NCI-H146 treated with DMSO at 0.1 percent for 48 hours (cell line): ENCODE measurements around the gene COL4A2.

Experiments used
- DNase-seq: peaks from one replicate; lab custom pipeline; 2025; ENCODE audit not compliant: unreplicated experiment; lab: John Stamatoyannopoulos, UW

Gene COL4A2

DNA sequence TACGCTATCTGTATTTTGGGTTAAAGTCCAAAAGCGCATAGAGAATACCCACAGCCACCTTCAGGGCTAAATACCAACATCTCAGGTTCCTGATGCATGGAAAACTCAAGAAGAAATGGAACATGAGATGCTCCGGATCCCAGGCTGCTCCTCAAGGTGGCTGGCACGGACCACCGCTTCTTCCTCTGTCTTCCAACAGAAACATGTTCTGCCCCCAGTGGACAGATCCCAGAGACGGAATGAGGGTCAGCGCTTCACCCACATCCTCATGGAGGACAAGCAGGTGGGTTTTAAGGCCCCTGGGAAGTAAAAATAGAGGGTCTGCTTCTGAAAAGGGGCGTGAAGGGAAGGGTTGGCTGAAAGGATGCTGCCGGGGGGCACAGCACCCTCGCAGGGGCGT is 17.4 kb upstream of the COL4A2 start:
- DNase-seq = no peak

DNA sequence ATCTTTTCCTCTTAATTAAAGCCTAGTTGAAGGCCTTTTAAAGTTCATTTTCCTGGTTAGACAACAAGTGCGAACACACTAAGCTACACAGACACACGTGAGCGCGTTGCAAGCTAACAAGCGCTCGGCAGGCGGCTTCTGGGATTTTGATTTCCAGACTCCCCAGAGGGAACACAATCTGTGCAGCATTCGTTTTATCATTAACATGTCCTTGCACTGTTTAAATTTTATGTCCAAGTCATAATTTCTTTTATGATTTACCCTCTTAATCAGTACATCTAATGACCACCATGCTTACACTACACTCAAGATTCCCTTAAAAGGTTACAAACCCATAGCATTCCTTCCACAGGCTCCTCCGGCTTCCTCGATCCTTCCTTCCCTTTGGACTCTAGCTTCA is 16.9 kb upstream of the COL4A2 start:
- no peak for DNase-seq

DNA sequence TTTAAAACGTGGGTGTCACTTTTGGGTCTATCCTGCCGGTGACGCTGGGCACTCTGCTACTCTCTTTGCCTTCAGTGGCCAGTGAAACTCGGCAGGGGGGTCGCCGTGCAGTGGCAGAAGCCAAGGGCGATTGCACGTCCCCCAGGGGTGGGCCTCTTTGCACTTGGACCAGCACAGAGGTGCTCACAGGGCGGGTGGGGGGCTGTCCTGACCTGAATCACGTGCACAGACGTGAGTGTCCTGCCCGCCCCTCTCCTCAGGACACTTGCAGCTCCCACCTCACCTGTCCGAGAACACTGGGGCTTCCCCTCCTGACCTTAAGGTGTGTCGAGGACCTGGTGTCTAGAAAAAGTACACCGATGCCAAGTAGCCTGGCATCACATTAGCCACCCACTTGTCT is 16.3 kb upstream of the COL4A2 start:
- no peak for DNase-seq

DNA sequence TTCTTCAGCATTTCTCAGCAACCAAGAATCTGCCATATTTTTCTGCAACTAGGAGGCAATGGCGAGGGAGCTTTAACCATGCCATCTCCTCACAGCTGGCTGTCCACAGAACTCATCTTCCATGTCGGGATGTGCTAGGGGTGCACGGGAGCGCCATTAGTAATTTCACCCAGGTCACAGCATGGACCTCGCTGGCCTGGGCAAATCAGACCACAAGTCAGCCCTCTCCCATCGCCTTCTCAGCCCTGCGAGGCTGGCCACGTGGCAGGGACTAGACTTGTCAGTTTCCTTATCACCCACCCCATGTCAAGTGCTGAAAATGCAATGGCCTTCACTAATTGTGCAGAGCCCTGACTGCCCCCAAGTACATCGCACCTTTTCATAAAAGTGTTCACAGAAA is 15.8 kb upstream of the COL4A2 start:
- DNase-seq = no peak

DNA sequence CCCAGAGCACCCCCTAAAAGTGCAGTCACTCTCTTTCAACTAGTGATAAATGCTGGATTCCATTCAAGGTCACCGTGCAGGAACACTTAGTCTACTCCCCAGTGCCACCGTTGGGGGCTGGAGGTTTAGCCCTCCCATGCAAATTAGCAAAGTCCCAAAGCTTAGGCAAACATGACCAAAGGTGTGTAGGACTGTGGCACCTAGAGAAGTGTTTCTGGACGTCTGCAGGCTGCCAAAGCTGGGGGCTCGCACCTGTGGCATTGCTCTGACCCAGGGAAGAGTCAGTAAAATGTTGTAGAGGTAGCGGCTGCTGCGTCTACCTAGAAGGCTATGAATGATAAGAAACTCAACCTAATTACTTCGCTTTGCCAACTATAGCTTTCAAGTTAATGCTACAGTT is 14.0 kb upstream of the COL4A2 start:
- DNase-seq = no peak

DNA sequence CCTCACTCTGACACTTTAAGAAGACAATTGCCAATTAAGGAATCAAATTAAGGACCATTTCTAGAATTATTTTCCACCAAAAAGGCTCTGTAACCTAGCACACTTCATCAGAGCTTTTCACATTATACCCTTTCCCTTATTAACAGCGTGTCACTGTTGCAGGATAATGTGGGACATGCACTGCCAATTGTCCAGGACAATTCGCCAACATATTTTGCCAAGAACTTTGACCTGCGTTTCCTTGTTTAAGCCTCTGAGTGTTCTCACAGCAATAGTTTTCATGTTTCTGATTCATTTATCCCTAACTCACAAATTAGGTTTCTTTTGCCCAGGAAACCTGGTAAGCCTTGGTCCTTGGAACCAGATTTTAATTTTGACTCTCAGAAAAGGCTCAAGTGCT is 13.4 kb upstream of the COL4A2 start:
- DNase-seq = no peak

DNA sequence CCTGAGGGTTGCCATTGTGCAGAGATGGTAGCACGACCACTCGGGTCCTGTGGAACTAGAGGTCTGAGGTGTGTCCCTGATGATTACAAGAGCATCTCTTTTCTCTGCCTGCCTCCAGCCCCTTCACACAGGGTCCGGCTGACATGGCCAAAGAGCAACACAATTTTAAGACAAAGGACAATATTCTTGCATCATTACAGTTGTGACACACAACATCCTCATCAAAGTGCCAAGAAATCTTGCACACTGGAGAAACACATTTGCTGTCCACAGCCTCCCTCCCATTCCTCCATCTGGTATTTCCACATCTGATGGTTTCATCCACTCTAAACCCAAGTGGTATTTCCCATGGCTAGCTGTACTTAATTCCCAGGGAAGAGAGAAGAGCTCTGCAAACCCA is 12.9 kb upstream of the COL4A2 start:
- no peak for DNase-seq

DNA sequence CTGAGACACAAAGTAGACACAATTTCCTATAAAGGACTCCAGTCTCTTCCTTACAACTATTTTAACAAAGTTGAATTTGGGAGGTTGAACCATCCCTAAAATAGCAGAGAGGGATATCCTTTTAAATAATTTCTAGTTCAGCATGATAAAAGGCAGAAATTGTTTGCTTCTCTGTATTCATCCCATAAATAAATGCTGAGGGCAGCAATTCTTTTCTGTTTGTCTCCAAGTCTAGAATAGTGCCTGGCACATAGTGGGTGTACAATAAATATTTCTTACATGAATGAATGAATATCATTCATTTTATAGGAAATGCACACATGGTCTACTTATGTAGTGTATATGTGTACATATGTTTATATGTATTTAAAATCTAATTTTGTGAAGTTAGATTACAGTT is 12.5 kb upstream of the COL4A2 start:
- DNase-seq = no peak

DNA sequence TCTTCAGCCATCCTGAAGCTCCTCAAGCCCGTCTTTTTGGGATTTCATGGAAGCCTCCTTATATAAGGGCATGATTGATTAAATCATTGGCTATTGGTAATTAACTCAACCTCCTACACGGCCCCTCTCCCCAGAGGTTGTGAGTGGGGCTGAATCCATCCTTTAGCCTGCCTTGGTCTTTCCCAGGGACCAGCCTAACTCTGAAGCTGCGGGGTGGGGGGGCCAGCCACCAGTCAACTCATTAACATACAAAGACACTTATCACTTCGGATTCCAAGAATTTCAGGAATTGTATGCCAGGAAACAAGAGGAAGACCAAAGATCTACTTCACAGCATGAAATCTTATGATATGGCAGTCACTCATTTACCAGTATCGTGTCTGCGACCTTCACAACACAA is 10.1 kb upstream of the COL4A2 start:
- DNase-seq = no peak

DNA sequence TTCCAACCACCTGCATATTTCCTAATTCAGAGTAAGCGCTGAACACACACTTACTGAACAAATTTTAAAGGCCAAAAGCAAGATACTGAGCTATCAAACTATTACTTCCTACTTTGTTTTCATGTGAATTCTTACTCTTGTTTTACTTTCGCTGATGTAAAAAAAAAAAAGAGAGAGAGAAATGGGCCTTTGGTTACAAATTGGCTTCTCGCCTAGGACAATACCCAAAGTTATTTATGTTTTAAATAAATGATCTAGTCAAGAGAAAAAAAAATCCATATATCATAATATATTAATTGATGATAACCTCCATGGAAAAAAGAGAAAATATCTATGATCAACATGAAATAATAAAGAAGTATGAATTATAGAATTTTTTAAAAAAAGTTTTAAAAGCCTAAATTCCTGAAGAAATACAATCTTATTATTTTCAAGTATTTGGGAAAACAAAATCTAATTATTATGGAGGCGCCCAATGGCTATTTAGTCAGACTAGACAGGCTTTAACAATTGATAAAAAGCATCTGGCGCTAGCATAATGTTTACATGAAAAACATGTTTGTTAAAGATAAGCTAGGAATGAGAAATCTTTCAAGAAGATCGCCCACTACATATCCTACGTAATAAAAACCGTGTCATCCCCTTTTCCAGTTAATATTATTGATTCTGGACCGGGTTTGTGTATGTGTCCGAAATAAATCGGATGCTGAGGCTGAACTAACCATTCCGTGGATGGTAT is 9.1 kb upstream of the COL4A2 start:
- DNase-seq = no peak

DNA sequence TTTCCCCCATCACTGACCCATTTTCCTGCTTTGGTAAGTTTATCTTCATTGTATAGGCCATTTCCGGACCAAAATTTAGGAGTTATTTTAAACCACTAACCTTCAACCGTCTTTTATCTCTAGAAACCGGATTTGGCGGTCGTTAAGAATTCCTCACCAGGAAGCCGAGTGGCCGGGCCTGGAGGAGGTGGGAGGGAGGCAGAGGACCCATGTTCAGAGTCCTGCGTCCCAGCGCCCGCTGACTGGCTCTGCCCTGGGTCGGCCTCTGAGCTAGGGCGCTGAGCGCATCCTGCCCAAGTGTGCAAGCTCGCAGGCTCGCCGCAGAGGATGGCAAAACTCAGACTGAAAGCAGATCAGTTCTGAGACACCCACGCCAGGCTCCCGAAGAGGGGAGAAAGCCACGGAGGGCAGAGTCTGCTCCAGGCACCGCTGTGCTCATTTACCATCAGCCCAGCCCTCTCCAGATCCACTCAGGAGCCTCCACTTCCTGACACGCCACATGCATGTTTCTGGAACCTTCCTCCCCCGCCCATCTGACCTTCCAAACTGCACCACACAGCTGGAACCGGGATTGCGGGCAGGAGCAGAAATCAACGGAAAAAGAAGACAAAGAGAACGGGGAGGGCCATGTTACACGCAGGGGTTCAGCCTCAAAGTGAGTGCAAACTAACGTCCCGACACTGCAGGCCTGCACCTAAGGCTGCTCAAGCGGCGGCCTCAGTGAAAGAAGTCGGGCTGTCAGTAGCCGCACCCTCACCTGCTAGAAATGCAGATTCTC is 8.4 kb upstream of the COL4A2 start:
- DNase-seq = no peak

DNA sequence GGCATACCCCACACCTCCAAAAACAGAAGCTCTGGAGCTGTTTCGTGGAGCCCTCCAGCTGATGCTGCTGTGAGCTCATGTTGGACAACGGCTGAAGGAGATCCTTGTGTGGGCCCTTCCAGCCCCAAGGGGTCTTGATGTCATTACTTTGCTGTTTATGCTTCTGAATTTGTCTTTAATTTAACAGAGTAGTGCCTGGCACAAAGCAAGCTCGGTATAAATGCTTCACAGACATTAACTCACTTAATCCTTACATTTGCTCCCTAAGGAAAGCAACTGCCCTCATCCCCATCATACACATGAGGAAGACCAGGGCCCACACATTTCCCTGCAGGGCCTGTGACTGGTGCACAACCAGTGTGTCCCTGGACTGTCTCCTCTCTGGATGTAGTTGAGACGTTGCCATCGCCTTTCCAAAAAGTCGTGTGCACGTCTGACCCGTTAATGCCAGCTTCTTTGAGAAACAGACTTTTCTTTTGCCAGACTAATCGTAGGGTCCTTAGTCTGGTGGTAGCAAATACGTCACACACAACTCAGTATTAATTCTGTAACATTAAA is 7.7 kb upstream of the COL4A2 start:
- DNase-seq = no peak

DNA sequence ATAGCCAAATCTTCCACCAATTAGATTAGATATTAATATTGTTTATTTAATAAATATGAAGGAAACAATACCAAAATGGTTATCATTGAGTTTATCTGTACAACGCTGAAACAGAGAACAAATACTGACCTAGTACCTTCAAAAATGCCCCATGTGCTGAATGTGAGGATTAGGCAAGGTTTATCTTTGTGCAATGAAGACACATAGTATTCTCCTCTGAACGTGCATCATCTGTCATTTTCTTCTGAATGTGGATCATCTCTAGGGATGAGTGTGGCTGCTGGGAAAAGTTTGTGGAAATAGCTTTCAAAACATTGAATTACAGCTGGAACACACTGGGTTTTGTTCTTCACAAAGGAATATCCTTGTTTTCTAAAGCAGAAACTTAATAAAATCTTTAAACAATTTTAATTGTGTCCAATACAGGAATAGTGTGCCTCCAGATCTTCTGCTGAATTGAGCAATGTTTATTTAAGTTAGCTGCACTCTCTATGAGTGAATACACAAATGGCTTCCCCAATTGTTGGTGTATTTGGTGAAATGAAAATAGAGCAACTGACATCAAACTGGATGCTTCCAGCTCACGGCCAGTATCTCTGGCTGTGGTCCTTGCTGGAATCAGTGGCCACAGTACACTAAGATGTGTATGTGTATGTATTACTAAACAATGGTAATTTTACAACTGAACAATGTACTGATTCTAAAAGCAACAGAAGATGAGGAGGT is 6.8 kb upstream of the COL4A2 start:
- no peak for DNase-seq

DNA sequence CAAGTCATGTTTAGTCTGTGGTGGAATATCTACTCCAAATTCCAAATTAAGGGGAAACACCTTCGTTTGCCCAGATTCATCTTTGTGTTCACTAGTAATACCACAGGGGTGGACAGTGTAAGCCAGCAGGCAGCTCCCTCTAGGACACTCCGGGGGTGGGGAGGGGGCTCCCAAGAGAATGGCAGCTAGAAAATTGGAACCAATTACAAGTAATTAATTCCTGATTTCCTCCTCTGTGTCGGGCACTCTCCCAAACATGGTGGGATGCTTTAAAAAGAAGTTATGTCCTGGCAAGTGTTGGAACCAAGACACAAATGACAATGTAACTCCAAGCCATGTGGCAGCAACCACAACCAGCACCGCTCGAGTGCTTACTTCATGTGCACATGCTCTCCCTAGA is 6.0 kb upstream of the COL4A2 start:
- DNase-seq = no peak

DNA sequence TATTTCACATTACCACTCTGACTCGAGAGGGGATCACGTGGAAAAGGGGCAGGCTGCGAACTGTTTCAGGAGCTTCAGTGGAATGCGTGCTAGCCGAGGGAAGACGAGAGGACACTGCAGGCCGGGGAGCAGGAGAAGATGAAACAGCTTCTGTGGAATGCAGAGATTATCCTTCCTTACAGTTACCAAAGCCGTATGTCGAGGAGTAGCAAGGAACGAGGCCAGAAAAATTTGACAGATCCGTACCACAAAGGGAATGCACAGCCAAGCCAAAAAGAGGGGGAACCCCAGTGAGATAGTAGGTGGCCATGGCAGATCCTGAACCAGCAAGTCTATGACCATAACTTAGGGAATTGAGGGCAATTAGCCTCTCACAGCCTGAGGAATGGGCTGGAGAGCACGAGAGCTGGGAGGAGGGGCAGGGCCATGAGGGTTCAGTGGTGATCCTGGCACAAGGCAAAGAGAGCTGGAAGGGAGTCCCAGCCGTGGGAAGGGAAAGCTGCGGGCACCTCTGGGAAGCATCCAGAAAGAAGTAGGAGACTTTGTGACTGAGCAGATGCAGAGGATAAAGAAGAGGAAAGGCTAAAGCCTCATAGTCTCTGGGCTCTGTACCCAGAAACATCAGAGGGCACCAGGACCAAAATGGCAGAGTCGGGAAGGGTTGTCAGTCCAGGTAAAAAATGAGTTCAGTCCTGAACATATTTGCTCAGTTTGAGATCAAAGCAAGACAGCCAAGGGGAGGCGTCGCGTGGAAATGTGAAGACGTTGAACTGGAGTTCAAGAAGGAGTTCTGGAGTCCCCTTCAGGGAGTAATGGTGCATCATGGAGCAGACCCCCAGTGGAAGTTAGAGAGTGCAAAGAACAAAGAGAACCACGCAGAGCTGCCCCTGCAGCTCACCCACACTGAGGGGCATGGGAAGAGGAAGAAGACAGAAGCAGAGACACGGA is 5.2 kb upstream of the COL4A2 start:
- DNase-seq = no peak

DNA sequence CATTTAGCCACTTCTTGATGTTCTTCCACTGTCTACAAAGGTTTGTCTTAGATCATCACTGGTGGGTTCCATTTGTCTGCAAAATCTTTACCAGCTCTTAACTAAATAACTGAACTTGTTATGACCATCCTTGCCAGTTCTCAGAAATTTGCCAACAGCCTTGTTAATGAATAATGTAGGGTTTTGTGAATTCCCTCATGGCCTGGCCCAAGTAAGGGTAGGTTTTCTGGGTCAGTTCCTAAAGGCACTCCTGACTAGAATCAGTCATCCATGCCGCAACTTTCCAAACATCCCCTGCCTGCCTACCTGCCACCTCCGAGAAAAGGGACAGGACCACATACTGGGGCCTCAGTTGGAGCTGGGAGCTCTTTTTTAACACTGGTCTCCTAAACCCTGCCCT is 4.1 kb upstream of the COL4A2 start:
- DNase-seq = no peak

DNA sequence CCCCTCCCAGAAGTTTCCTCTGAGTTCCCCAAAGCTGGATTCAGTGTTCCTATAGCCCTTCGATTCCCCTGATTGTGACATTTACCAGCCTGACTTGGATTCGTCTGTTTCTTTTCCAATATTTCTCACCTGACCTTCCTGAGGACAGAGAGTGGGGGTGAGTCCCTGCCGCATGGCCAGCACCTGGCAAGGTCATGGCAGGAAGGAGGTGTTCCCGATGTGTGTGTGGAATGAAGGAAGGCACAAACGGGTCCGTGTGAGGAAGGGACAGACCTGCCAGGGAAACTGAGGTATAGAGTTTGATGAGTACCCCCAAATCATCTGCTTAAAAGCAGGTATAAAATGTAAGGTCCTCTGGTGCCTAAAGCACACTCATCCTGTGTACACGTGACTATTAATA is 3.4 kb upstream of the COL4A2 start:
- no peak for DNase-seq

DNA sequence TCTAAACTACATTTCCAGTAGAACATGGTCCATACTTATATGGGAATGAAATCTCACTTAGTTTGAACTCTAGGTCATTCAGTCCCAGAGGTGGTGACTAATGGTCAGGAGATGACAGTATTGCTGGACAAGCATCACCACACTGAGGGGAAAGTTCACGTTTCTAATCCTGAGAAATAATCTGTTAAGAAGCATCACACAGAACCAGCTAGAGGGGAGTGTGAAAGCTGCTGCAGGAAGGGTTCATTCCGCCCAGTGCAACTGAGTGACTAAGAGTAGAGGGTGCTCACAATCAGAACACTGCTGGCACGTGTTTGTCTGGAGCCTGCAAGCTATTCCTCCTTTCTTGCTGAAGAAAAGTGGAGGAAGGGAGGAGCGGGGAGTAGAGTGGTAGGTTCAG is 2.8 kb upstream of the COL4A2 start:
- DNase-seq = no peak

DNA sequence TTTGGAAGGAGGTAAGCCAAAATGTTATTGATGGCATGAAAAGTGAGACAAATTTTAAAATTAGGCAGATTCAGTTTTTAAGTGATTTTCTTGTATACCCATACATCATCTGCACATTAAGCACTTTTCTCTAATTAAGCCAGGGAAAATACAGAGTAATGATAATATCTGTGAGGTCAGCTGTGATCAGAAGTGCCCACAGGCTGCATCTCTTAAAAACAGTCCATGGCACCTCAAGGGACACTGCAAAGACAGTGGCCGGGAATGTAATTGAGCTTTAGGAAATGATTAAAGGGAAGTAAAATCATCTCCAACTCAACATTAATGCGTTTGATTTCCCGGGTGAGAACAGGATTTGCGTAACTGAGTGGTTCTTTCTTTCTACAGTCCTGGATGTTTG is 2.1 kb upstream of the COL4A2 start:
- DNase-seq = no peak

DNA sequence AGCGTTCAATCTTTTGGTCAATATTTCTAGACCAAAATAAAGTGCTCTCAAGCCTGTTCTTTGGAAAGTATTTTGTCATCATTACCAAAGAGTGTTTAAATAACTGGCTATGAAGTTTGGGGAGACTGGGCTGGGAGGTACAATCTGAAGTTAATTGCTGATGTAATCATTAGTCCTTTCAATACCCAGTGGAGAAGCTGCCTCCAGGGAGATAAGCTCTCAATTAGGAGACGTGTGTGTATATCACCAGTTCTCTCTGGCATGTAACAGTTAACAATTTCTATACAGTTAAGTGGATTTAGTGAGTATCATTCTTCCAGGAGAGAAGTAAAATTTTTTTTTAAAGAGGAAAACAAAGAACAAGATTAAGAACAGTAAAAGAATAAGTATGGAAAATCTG is 1.5 kb upstream of the COL4A2 start:
- no peak for DNase-seq

DNA sequence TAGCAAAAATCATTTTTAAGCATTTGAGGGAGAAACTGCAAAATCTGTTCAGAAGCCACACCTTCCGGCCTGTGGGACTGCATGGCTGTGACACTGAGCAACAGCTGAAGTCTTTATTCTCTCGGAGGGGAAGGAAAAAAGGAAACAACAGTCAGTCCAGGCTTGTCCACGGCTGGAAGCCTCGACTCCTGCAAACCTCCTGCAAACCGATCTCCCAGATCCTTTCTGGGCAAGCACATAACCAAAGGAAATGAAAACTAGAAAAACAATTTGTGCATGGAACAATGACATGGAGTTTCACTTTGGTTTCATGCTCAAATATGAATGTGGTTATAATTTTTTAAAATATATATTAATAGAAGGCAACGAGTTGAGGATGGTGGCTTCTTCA is 1.1 kb upstream of the COL4A2 start:
- no peak for DNase-seq
